Colonic mucosa (tissue), 4 donors: ENCODE results near the gene FAM98A. TPM values are rescaled to one million over a fixed set of nuclear protein-coding genes. Genes with fewer than 3 reads are reported as not detected.

Source experiments
- DNase-seq: peaks from one replicate; pipeline ENCODE4 v3.0.0-alpha.2; 2020
- H3K27ac ChIP-seq: fragments of 200-600 bp; one replicate; pipeline ENCODE4 v1.8.0; 2021
- H3K27me3 ChIP-seq: fragments of 200-600 bp; one replicate; pipeline ENCODE4 v1.8.0; 2021
- H3K36me3 ChIP-seq: fragments of 200-600 bp; one replicate; pipeline ENCODE4 v1.8.0; 2021
- H3K4me1 ChIP-seq: fragments of 200-600 bp; one replicate; pipeline ENCODE4 v1.8.0; 2021; ENCODE audit warnings: mild to moderate bottlenecking
- H3K4me3 ChIP-seq: fragments of 200-600 bp; one replicate; pipeline ENCODE4 v1.8.0; 2021
- H3K9ac ChIP-seq, 2 donors: one replicate each; pipeline ENCODE4 v1.7.0; 2013; ENCODE audit warnings: control low read depth in 2 of 2, low read depth in 2 of 2, low read length in 2 of 2
- H3K9me3 ChIP-seq: fragments of 200-600 bp; one replicate; pipeline ENCODE4 v1.8.0; 2021
- CTCF ChIP-seq: fragments of 200-600 bp; IDR thresholded peaks from one replicate; pipeline ENCODE4 v1.8.0; 2022; ENCODE audit warnings: antibody characterized with exemption, mild to moderate bottlenecking
- intact Hi-C: fragments of 100-400 bp; cut with DNase I; formaldehyde crosslinking; loops from one replicate; pipeline ENCODE4 v1.14.1; 2022
- total RNA-seq, 2 donors: library from RNA; stranded (reverse); fragmentation: NEBNext Ultra II Directional in 1 of 2; extraction: Animal tissue kit (Norgen Biotek cat#: 25700) in 1 of 2; gene quantifications; one replicate each; pipeline ENCODE4 v1.2.1, GENCODE V29; 2021
- donor health status: healthy.
- donor health status: DM: no; HTN: no; CAD: no.
- donor health status: DM: no; HTN: no; CAD: no.

FAM98A gene
- total RNA-seq, 2 donors from 2014 or later, result 23.1 to 35.0 TPM

DNA sequence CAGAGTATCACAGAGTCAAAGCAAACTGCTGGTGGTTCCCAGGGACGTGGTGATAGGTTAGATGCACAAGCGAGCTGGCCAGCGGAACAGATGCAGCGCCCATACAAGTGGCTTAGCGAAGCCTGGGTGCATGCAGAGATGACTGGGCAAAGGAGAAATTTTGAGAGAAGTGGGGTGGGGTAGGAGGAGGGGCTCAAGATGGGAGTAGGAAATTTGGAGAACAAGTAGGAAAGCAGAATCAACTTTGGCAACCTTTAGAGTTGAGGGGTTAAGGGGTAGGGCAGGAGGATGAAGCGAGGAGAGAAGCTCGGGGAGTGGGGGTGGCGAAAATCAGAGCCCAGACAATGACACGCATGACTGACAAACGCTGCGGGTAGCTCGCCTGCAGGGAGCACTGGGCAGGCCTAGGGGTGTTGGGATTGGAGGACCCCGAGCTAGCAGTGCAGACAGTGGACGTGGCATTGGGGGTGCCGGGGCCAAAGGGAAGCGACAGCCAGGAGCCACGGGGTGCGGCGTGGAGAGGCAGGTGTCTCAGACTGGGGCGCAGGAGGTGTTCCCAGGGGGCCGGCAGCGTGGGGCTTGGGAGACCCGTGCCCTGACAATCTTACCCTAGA lies 431 bp downstream of the FAM98A start:
- peaks cover 3% of the 10 kb centered on the region for H3K4me1 ChIP-seq
- peak overlapping the region; percentile 77 for H3K4me3 ChIP-seq
- no peak for TF ChIP-seq CTCF
- DNase-seq, result peak; percentile 41
- peak overlapping the region; percentile 63 for H3K27ac ChIP-seq
- intact Hi-C loops, result no loop called here
- peak overlapping the region; percentile 93 to 95 for H3K9ac ChIP-seq
- no peaks in the 10 kb centered on the region for H3K9me3 ChIP-seq
- H3K27me3 ChIP-seq, result no peaks in the 10 kb centered on the region
- H3K36me3 ChIP-seq, result no peaks in the 10 kb centered on the region

DNA sequence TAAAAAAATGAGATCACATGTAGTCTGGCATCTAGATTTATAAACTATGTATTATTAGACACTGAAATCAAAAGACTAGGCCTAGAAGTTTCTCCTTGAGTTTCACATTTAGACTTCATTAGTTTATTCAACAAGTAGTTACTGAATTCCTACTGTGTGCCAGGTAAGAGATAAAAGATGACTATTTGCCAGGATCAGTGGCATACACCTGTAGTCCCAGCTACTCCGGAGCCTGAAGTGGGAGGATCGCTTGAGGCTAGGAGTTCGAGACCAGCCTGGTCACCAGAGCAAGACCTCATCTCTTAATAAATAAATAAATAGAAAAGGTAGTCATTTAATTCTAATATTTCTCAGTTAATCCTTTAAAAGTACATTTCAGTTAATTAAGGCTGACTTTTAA lies 2.1 kb downstream of the FAM98A start:
- no peaks in the 10 kb centered on the region for H3K27me3 ChIP-seq
- H3K36me3 ChIP-seq, result no peaks in the 10 kb centered on the region
- TF ChIP-seq CTCF, result no peak
- DNase-seq, result no peak
- H3K4me1 ChIP-seq, result peaks cover 3% of the 10 kb centered on the region
- intact Hi-C loops, result no loop called here
- H3K4me3 ChIP-seq, result no peak overlapping the region
- no peaks in the 10 kb centered on the region for H3K9me3 ChIP-seq
- no peak overlapping the region for H3K27ac ChIP-seq
- H3K9ac ChIP-seq, result no peak overlapping the region

GRCh38 chr2:33595385-33595784 lies 3.7 kb downstream of the FAM98A start:
- no peak overlapping the region for H3K9ac ChIP-seq
- H3K4me3 ChIP-seq, result no peak overlapping the region
- H3K36me3 ChIP-seq, result no peaks in the 10 kb centered on the region
- TF ChIP-seq CTCF, result no peak
- no peak for DNase-seq
- no peaks in the 10 kb centered on the region for H3K27me3 ChIP-seq
- H3K27ac ChIP-seq, result no peak overlapping the region
- H3K9me3 ChIP-seq, result no peaks in the 10 kb centered on the region
- intact Hi-C loops, result no loop called here
- H3K4me1 ChIP-seq, result peaks cover 3% of the 10 kb centered on the region

GRCh38 chr2:33589444-33589843 lies 9.7 kb downstream of the FAM98A start:
- TF ChIP-seq CTCF, result no peak
- intact Hi-C loops, result no loop called here
- Histone ChIP-seq H3K9ac (no peak overlapping the region), H3K4me3 (no peak overlapping the region), H3K9me3 (no peaks in the 10 kb centered on the region), H3K27me3 (no peaks in the 10 kb centered on the region), H3K27ac (no peak overlapping the region), H3K36me3 (no peaks in the 10 kb centered on the region), H3K4me1 (no peaks in the 10 kb centered on the region)
- no peak for DNase-seq

GRCh38 chr2:33588232-33588631 lies 10.9 kb downstream of the FAM98A start:
- H3K4me1 ChIP-seq, result no peaks in the 10 kb centered on the region
- no peaks in the 10 kb centered on the region for H3K27me3 ChIP-seq
- H3K9me3 ChIP-seq, result no peaks in the 10 kb centered on the region
- H3K36me3 ChIP-seq, result no peaks in the 10 kb centered on the region
- H3K9ac ChIP-seq, result no peak overlapping the region
- H3K4me3 ChIP-seq, result no peak overlapping the region
- no peak for DNase-seq
- no peak for TF ChIP-seq CTCF
- intact Hi-C loops, result no loop called here
- H3K27ac ChIP-seq, result no peak overlapping the region
